Endometrium (tissue), 2 donors: ENCODE data around the gene MICAL3.

Experiments used
- FAIRE-seq: peaks from 2 replicates; lab custom pipeline; 2012; peaks lifted over from hg19 to GRCh38; lab: Jason Lieb, UNC
- donor health status: control.
- donor health status: control.

MICAL3 gene

DNA sequence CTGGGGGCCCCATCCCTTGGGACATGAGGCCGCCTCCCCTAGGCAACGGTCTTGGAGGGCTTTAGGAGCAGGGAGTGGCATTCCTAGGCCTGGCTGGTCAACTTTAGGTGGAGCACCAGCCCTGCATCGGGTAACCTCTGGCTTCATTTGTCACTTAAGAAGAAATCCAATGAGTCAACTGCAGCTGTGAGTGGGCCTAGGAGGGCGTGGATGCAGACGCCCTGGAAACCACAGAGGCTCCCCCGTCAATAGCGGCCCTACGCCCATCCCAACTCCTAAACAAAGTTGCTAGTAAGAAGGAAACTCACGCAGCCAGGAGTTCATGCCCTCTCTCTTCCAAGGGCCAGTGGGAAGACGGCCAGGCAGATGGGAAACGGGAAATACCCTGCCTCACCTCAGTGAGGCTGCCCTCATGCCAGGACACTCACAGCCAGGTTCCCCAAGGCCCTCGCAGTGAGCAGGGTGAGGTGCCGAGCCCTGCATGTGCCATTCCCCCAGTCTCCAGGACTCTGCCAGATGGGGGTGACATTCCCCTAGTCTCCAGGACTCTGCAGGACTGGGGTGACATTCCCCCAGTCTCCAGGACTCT lies 270.9 kb downstream of the MICAL3 start:
- no peak for FAIRE-seq

GRCh38 chr22:17751596-17751995 lies 272.8 kb downstream of the MICAL3 start:
- no peak for FAIRE-seq

DNA sequence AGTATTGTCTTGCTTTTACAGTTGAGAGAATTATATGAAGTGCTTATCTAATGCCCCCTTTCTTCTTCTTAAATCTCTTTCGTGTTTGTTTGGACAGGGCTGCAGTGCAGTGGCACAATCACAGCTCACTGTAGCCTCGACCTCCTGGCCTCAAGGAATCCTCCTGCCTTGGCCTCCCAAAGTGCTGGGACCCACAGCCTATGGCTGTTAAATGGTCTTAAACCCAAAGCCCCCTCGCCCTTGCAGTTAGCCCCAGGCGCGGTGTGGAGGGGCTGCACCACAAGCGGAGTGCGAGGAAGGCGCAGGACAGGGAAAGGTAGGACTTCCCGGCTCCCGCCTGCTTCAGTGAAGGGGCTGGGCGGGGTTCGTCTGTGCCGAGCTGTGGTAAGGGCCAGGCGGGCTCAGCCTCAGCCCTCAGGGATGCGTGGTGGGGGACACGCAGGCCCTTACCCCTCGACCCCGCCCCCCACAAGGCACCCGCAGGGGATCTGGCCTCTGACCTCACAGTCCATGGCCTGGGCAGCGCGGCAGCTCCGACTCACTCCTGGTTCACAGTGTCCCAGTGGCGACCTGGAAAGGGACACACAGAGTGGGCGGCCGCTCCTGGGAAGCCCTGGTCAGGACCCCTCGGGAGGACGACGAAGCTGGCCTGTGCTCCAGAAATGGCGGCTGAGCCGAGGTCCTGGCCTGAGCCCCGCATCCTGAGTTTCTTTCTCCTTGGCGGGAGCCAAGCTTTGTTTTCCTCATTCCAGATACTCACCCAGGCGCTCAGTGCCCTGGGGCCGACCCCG lies 274.6 kb downstream of the MICAL3 start:
- no peak for FAIRE-seq

DNA sequence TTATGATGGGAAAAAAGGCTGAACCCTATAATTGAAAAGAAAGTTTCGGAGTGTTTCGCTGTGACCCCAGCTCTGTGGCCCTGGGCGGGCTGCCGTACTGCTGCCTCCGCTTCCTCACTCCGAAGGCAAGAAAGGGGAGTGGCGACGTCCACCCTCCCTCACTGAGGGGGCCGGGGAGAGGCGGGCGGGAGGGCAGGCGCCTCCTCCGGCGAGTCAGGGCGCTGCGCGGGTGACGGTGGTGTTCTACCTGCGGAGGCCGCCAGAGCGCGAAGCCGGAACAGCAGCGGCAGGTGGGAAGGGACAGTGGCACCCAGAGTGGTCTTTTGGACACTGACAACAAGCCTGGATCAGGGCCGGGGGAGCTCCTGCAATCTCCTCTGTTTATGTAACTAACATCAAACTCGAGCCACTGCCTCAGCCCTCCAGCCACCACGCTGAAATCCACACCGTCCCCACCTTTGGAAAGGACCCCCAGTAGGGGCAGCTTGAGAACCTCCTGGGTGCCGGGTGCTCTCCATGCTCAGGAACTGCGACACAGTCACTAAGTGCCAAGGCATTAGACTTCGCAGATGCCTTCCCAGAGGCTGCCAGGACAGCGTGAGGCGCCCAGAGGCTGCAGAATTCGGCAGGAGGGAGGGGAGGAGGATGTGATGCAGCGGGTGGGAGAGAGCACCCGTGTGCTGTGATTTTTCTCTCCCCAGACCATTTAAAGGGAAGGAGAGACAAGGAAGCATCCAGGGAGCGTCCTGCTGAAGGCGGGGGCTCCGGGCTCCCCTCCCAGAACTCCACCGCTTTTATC lies 275.6 kb downstream of the MICAL3 start:
- FAIRE-seq = no peak

- no peak for FAIRE-seq
Measured at GRCh38 chr22:17746916-17747315, 277.4 kb downstream of the MICAL3 start.

DNA sequence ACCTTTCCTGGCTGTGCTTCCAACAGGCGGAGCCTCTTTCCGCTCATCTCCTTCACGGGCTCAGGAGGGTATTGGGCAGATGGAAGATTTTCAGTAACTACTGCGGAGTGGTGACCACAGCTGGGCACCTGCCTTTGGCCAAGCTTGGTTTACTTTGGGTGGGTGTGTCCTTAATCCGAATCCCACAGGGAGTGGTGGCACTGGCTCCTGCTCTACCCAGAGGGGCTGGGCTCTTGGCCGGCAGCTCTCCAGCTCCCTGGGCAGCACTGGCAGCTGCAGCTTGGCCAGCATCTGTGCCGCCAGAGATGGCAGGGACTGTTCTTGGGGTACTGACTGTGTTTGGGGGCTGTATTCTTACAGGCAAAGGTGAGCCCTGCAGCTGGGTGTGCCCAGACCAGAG lies 279.9 kb downstream of the MICAL3 start:
- FAIRE-seq = no peak

DNA sequence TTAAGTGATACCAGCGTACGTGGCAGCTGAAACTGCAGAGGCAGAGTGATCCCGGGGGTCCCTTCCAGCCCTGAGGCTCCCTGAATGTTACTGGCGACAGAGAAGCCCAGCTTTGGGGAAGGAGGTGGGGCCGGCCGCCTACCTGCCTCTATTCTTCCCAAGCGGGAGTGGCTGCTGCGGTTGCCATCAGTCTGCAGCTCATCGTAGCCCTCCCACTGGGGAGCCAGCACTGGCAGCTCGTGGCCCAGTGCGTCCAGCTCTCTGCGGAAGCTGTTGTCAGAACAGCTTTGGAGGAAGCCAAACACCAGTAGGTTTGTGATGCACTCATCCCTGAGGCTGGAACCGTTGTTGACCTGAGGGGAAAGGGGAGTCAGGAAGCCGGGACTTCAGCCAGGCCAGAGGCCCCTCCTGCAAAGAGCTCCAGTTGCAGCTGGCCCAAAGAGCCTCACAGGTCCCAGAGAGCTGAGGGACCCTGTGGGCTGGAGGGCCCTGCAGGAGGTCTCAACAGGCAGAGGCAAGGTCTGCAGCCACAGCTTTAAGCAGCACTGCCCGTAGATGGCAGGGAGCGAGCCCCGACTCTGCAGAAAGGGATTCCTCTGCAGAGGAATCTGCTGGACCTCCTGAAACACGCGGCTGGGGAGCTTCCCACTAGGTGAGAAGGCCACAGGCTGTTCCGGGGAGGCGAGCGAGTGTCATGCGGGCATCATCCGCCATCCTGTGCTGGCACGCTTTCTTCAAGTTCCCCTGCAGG lies 280.5 kb downstream of the MICAL3 start:
- no peak for FAIRE-seq

DNA sequence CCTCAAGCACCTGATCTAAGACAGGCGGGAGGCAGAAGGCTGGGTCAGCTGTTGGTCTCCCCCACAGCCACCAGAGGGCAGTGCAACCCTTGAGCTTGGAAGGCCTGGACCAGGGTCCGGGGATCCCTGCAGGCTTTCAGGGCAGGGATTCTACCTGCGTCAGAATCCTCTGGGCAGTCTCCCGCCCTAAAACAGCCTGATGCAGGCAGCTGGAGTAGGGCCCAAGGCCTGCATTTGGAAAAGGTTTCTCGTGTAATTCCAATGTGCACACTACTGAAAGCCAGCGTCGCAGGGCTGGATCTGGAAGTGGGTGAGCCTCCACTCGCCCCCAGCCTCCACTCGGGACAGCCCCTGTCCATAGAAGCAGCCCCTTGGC lies 281.8 kb downstream of the MICAL3 start:
- no peak for FAIRE-seq

- no peak for FAIRE-seq
Measured at GRCh38 chr22:17741866-17742526, 282.4 kb downstream of the MICAL3 start.

DNA sequence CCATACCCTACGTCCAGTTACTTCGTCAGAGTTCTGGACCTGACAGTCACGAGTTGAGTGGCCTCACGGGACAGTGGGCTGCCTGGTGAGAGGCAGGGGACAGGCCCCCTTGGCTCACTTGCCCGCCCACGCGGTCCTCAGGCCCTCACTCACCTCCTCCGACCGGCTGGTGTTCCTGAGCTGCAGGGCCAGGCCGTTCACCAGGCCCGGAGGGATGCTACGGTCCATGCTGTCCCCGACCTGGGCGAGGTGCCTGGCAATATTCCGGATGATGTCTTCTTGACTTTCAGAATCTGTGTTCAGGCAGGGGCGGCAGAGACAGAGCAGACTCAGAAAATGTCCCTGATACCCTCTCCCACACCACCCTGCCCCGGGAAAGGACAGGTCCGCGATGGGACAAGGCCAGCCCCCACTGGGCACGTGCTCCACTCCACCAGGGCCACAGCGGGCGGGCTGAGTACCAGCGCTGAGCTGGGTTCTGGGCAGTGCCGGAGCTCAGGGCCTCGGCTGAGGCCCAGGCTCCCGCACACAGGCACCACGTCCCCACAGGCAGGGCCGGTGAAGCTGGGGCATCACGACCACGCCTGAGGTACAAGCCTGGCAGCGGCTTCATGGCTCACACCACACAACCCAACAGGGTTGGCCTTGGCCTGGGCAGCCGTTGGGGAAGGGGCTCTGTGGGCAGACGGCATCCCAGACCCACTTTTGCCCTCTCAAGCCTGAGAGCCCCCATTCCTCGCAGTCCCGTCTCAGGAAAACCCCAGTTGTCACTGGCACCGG lies 285.0 kb downstream of the MICAL3 start:
- FAIRE-seq = no peak

DNA sequence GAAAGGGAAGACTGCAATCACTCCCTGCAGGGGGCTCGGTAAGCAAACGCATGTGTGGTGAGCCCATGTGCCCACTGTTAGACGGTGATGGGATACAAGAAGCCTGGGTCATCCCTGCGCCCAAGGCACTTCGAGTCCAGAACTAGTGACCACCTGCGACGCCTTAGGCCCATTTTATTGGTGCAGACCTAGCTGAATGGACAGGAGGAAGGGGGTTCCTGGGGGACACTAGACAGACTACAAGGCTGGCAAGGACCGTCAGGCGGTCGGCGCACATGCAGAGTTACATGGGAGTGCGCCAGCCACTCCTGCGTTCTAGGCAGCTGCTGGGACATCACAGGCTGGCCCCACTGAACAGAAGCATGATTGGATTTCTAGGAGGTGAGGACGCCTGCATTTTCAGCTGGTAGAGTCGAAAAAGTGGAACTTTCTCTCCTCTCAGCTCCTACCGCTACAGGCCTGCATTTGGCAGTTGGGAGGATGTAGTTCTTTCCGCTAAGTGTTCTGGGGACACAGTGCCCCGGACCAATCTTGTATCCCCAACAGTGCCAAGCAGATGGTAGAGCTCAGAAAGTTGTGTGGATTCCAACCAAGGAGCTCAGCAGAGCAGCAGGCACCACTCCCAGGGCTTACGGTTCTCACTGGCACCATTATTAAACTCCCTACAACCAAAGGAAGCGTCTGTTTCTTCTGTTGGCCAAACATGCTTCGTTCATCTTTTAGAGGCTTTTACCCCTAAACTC lies 285.8 kb downstream of the MICAL3 start:
- no peak for FAIRE-seq
